Vagina (tissue), 2 donors: ENCODE results near the gene ZNF780A. TPM values are rescaled to one million over a fixed set of nuclear protein-coding genes. Genes with fewer than 3 reads are reported as not detected.

ENCODE experiments used
- DNase-seq, 2 donors: peaks; one replicate each; pipeline ENCODE4 v3.0.0-alpha.2; 2017; ENCODE audit errors: extremely low spot score in 2 of 2
- H3K27ac ChIP-seq: fragments of 200-600 bp; sonication (generic); one replicate; pipeline ENCODE4 v1.5.1; 2019
- H3K27me3 ChIP-seq: fragments of 200-600 bp; sonication (generic); one replicate; pipeline ENCODE4 v1.5.1; 2019
- H3K36me3 ChIP-seq, 2 donors: fragments of 200-600 bp; sonication (generic); one replicate each; pipeline ENCODE4 v1.5.1; 2017 to 2019
- H3K4me1 ChIP-seq: fragments of 200-600 bp; sonication (generic); one replicate; pipeline ENCODE4 v1.5.1; 2019
- H3K4me3 ChIP-seq, 2 donors: fragments of 200-600 bp; sonication (generic); 1 replicate in 1 of 2; 2 replicates in 1 of 2; pipeline ENCODE4 v1.5.1; 2016 to 2019
- H3K9me3 ChIP-seq: fragments of 200-600 bp; sonication (generic); one replicate; pipeline ENCODE4 v1.5.1; 2019
- POLR2A ChIP-seq, 2 donors: fragments of 450-650 bp; IDR thresholded peaks; one replicate each; pipeline ENCODE4 v1.6.1; 2017; ENCODE audit warnings: antibody characterized with exemption in 2 of 2, mild to moderate bottlenecking in 2 of 2, moderate library complexity in 2 of 2
- POLR2AphosphoS5 ChIP-seq, 2 donors: sonication (generic); formaldehyde crosslinking; IDR thresholded peaks; one replicate each; pipeline ENCODE4 v1.9.0; 2017; ENCODE audit warnings: antibody characterized with exemption in 2 of 2, mild to moderate bottlenecking in 2 of 2, low read depth in 1 of 2; ENCODE audit not compliant: insufficient read depth in 1 of 2
- intact Hi-C: fragments of 100-400 bp; cut with DNase I; formaldehyde crosslinking; loops from one replicate; pipeline ENCODE4 v1.15.1; 2023
- total RNA-seq: library from RNA; depleted of rRNA; stranded (reverse); fragments of >200 nt; gene quantifications from one replicate; pipeline ENCODE4 v1.2.3, GENCODE V29; 2016
- TF ChIP-seq, protein P1 (sequence below), 3 experiments: fragments of 450-650 bp in 2 of 3; fragments of 200-600 bp in 1 of 3; sonication (generic) in 1 of 3; IDR thresholded peaks; one replicate each; pipeline ENCODE4 v1.5.1; 2017 to 2019; ENCODE audit warnings: antibody characterized with exemption in 3 of 3, mild to moderate bottlenecking in 2 of 3, moderate library complexity in 2 of 3

ZNF780A gene
- total RNA-seq, 1 donor from 2014 or later, result 18.7 TPM

DNA sequence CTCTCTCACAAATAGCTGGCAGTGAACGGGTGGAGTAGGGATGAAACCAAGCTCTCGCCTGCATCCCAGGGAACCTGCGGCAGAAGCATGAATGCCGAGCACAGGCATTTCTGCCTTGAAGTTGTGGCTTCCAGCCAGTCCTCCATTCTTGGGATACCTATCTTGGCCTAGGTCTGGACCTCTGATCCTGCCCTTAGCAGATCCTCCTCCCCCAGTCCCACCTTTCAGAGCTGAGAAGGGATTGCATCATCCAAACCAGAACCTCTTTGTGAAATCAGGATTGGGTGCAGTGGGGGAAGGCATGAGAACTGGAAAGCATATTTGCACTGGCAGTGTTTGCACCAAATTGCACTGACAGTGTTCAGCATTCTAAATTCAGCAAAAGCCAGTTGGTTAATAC, 5.8 kb downstream of the ZNF780A start:
- Histone ChIP-seq H3K4me1 (peaks cover 16% of the 10 kb centered on the region), H3K9me3 (peaks cover 8% of the 10 kb centered on the region), H3K27ac (no peak overlapping the region), H3K36me3 (peaks cover 0 to 42% of the 10 kb centered on the region in 2 donors), H3K27me3 (no peaks in the 10 kb centered on the region), H3K4me3 (no peak overlapping the region)
- TF ChIP-seq, protein P1, sequence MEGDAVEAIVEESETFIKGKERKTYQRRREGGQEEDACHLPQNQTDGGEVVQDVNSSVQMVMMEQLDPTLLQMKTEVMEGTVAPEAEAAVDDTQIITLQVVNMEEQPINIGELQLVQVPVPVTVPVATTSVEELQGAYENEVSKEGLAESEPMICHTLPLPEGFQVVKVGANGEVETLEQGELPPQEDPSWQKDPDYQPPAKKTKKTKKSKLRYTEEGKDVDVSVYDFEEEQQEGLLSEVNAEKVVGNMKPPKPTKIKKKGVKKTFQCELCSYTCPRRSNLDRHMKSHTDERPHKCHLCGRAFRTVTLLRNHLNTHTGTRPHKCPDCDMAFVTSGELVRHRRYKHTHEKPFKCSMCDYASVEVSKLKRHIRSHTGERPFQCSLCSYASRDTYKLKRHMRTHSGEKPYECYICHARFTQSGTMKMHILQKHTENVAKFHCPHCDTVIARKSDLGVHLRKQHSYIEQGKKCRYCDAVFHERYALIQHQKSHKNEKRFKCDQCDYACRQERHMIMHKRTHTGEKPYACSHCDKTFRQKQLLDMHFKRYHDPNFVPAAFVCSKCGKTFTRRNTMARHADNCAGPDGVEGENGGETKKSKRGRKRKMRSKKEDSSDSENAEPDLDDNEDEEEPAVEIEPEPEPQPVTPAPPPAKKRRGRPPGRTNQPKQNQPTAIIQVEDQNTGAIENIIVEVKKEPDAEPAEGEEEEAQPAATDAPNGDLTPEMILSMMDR (IDR thresholded peaks at IDR 0.05), result no peak
- TF ChIP-seq POLR2AphosphoS5 (IDR thresholded peaks at IDR 0.05; ENCODE audit: insufficient read depth in 1 of 2, low read depth in 1 of 2) (no peak), POLR2A (IDR thresholded peaks at IDR 0.05) (no peak)
- no peak for DNase-seq
- intact Hi-C loops, result no loop called here

- intact Hi-C loops, result no loop called here
- TF ChIP-seq, protein P1 (IDR thresholded peaks at IDR 0.05), result no peak
- TF ChIP-seq POLR2A (IDR thresholded peaks at IDR 0.05), result no peak
- TF ChIP-seq POLR2AphosphoS5 (IDR thresholded peaks at IDR 0.05; ENCODE audit: insufficient read depth in 1 of 2, low read depth in 1 of 2), result no peak
- peaks cover 17% of the 10 kb centered on the region for H3K9me3 ChIP-seq
- no peak for DNase-seq
- H3K36me3 ChIP-seq, result peaks cover 5 to 76% of the 10 kb centered on the region in 2 donors
- no peak overlapping the region for H3K4me3 ChIP-seq
- no peaks in the 10 kb centered on the region for H3K4me1 ChIP-seq
- no peaks in the 10 kb centered on the region for H3K27me3 ChIP-seq
- H3K27ac ChIP-seq, result no peak overlapping the region
Measured at GRCh38 chr19:40081411-40081810, 9.3 kb downstream of the ZNF780A start.

- no peak overlapping the region for H3K27ac ChIP-seq
- intact Hi-C loops, result no loop called here
- TF ChIP-seq, protein P1 (IDR thresholded peaks at IDR 0.05), result no peak
- TF ChIP-seq POLR2AphosphoS5 (IDR thresholded peaks at IDR 0.05; ENCODE audit: insufficient read depth in 1 of 2, low read depth in 1 of 2) (no peak), POLR2A (IDR thresholded peaks at IDR 0.05) (no peak)
- DNase-seq, result no peak
- H3K4me3 ChIP-seq, result no peak overlapping the region
- peaks cover 17% of the 10 kb centered on the region for H3K9me3 ChIP-seq
- peaks cover 7 to 87% of the 10 kb centered on the region in 2 donors for H3K36me3 ChIP-seq
- H3K4me1 ChIP-seq, result no peaks in the 10 kb centered on the region
- H3K27me3 ChIP-seq, result no peaks in the 10 kb centered on the region
Measured at GRCh38 chr19:40080289-40080688, 10.5 kb downstream of the ZNF780A start.

DNA sequence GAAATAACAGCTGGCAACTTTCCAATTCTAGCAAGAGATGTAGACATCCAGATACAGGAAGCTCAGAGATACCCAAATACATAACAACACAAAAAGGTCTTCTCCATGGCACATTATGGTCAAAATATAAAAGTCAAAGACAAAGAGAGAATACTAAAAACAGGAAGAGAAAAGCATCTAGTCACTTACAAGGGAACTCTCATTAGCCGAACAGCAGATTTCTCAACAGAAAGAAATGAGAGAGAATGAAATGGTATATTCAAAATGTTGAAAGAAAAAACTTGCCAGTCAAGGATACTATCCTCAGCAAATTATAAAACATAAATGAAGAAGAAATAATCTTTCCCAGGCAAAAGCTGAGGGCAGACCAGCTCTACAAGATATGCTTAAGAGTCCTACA, 12.4 kb downstream of the ZNF780A start:
- intact Hi-C loops, result no loop called here
- no peaks in the 10 kb centered on the region for H3K4me1 ChIP-seq
- no peak for DNase-seq
- no peak overlapping the region for H3K27ac ChIP-seq
- no peaks in the 10 kb centered on the region for H3K27me3 ChIP-seq
- peaks cover 22% of the 10 kb centered on the region for H3K9me3 ChIP-seq
- no peak overlapping the region for H3K4me3 ChIP-seq
- peaks cover 7 to 91% of the 10 kb centered on the region in 2 donors for H3K36me3 ChIP-seq
- TF ChIP-seq POLR2AphosphoS5 (IDR thresholded peaks at IDR 0.05; ENCODE audit: insufficient read depth in 1 of 2, low read depth in 1 of 2) (no peak), POLR2A (IDR thresholded peaks at IDR 0.05) (no peak)
- TF ChIP-seq, protein P1 (IDR thresholded peaks at IDR 0.05), result no peak

GRCh38 chr19:40070058-40070457, 20.7 kb downstream of the ZNF780A start:
- Histone ChIP-seq H3K9me3 (peaks cover 4% of the 10 kb centered on the region), H3K36me3 (peaks cover 0 to 19% of the 10 kb centered on the region in 2 donors), H3K4me3 (no peak overlapping the region), H3K4me1 (no peaks in the 10 kb centered on the region), H3K27me3 (no peaks in the 10 kb centered on the region), H3K27ac (no peak overlapping the region)
- intact Hi-C loops, result no loop called here
- DNase-seq, result no peak
- TF ChIP-seq, protein P1 (IDR thresholded peaks at IDR 0.05), result no peak
- no peak for TF ChIP-seq POLR2A (IDR thresholded peaks at IDR 0.05)
